ENCODE measurements around the gene MTA3.
"Not testable (repeated sequence)": the region's sequence is repeated elsewhere in the genome, so short reads cannot be mapped to it uniquely, and the experiment has no call there.

The MTA3 gene

DNA sequence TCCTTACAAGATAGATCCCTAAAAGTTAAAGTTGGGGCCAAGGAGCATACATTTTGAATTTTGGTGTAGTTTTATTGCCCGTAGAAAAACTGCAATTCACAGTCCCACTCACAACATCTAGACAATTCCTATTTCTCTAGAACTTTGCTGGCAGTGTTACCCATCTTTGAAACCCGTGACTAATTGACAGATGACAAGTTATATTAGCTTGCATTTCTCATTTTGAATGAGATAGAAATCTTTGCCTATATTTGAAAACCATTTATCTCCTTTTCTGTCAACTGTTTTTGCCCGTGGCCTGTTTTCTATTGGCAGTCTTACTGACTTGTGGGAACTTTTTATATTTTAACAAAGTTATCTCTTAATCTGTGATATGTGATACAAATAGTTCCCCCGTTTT lies 145.5 kb downstream of the MTA3 start:
- DNase-seq (ENCODE audit: low read depth in 1 of 2, low spot score in 1 of 2), result no peak
- in situ Hi-C loops (cut with HindIII; ENCODE audit: low pct_unique_long_range_greater_than_20kb, low sequenced_read_pairs), result no loop called here
- no peak for TF ChIP-seq JUND (IDR thresholded peaks at IDR 0.05; ENCODE audit: low read depth)

DNA sequence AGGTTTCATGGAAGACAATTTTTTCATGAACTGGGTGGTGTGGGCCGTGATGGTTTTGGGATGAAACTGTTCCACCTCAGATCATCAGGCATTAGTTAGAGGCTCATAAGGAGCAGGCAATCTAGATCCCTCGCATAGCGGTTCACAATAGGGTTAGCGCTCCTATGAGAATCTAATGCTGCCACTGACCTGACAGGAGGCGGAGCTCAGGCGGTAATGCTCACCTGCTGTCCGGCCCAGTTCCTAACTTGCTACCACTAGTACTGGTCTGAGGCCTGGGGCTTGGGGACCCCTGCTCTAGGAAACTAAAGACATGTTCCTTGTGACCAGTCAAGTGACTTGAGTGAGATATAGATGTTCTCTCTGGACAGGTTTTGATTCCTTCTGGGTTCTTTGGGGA lies 146.3 kb downstream of the MTA3 start:
- no peak for TF ChIP-seq JUND (IDR thresholded peaks at IDR 0.05; ENCODE audit: low read depth)
- DNase-seq (ENCODE audit: low read depth in 1 of 2, low spot score in 1 of 2), result no peak
- in situ Hi-C loops (cut with HindIII; ENCODE audit: low pct_unique_long_range_greater_than_20kb, low sequenced_read_pairs), result no loop called here

DNA sequence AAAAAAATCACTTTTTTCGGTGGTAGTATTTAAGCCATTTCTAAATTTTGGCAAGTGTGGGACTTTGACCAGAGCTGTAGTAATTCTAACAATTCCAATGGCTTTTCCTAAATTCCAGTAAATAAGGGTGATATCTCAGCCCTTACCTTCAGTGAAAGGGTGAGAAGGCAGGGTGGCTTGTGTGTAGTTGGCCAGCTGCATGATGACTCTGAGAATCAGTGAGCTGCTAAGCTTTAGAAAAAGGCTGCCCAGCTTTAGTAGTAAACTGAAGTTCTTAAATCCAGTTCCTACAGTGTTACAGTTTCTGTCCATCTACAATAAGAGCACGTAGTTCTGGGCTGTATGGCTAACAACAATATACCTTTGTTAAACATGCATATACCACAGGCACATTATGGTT lies 153.5 kb downstream of the MTA3 start:
- DNase-seq (ENCODE audit: low read depth in 1 of 2, low spot score in 1 of 2), result no peak
- TF ChIP-seq JUND (IDR thresholded peaks at IDR 0.05; ENCODE audit: low read depth), result no peak
- in situ Hi-C loops (cut with HindIII; ENCODE audit: low pct_unique_long_range_greater_than_20kb, low sequenced_read_pairs), result no loop called here

DNA sequence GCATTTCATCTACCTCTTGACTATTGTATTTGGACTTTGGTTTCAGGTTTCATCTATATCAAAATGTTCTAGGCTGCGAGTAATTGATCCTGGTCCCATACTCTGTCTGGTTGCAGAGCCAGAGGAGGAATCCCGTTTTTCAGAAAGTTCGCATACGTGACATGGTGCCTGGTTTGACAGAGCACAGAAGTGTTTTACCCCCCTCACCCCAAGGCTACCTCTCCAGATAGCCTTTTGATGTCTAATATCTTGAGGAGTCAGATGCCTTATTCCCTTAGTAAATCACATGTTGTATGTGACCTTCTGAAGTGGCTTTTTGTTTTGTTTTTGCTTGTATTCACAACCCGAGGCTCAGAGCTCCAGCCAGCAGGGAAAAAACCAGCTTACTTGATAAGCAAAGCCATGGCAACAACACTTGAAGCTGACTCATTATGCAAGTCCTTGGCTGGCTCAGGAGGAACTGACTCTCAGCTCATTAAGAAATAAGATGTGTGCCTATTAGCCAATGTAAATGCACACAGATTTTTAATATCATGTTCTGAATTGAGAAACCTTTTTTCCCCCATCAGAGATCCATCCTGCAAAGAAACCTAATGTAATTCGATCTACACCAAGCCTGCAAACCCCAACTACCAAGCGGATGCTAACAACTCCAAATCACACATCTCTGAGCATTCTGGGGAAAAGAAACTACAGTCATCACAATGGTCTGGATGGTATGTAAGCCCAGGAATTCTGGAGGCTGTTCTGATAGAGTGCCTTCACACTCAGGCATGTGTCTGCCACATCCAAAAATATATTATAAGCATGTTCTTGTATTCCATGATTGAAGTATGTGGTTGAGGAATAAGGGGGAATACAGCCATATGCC lies 154.1 kb downstream of the MTA3 start:
- DNase-seq (ENCODE audit: low read depth in 1 of 2, low spot score in 1 of 2), result no peak
- in situ Hi-C loops (cut with HindIII; ENCODE audit: low pct_unique_long_range_greater_than_20kb, low sequenced_read_pairs), result no loop called here
- no peak for TF ChIP-seq JUND (IDR thresholded peaks at IDR 0.05; ENCODE audit: low read depth)

DNA sequence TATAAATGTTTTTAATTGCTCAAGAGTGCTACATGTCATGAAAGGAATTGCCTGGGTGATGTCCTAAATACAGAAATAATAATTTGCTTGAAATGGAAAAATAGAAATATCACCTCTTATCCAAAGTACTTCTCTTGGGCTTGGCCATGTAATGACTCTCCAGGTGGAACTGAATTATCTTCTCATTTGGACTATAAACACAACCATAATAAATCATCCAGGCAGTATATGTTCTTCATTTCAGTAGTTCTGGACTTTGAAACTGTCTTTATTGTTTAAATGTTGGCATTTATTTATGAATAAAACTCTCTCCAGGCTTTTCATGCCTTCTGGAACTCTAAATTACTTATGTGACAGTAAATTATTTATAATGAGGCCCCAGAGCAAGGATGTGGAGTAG lies 155.0 kb downstream of the MTA3 start:
- DNase-seq (ENCODE audit: low read depth in 1 of 2, low spot score in 1 of 2), result no peak
- no peak for TF ChIP-seq JUND (IDR thresholded peaks at IDR 0.05; ENCODE audit: low read depth)
- in situ Hi-C loops (cut with HindIII; ENCODE audit: low pct_unique_long_range_greater_than_20kb, low sequenced_read_pairs), result no loop called here

DNA sequence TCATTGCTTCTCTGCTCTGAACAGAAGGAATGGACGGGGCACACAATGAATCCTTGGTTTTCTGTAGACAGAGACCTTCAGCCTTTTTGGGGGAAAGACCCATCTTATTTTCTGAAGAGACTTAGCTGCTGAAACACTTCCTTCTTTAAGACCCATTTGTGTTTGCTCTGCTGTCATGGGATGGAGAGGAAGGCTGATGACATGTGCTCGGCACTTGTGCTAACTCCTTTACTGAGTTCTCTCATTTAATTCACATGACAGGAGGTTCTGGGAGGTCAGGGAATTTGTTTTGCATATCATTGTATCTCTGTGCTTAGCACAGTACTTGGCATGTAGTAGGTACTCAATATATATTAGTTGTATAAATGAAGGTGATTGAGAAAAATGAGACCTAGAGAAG lies 156.5 kb downstream of the MTA3 start:
- DNase-seq (ENCODE audit: low read depth in 1 of 2, low spot score in 1 of 2), result no peak
- no peak for TF ChIP-seq JUND (IDR thresholded peaks at IDR 0.05; ENCODE audit: low read depth)
- in situ Hi-C loops (cut with HindIII; ENCODE audit: low pct_unique_long_range_greater_than_20kb, low sequenced_read_pairs), result no loop called here

DNA sequence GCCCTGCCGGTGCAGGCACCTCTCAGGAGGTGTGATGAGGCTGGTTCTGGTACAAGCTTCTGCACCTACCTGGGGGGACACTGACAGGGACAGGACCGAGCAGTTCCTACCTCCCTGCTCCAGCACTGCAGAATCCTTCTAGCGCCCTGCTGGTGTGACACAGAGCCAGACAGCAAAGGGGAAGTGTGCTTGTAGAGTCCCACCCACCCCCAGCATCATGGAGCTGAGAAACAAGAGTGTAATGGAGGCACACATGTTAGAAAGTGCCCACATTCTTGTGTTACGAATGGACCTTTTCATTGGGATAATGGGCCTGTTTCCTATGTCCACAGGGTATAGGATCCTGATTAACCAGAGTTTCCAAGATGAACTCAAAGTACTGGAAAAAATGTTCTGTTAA lies 157.2 kb downstream of the MTA3 start:
- TF ChIP-seq JUND (IDR thresholded peaks at IDR 0.05; ENCODE audit: low read depth), result no peak
- DNase-seq (ENCODE audit: low read depth in 1 of 2, low spot score in 1 of 2), result no peak
- in situ Hi-C loops (cut with HindIII; ENCODE audit: low pct_unique_long_range_greater_than_20kb, low sequenced_read_pairs), result no loop called here

DNA sequence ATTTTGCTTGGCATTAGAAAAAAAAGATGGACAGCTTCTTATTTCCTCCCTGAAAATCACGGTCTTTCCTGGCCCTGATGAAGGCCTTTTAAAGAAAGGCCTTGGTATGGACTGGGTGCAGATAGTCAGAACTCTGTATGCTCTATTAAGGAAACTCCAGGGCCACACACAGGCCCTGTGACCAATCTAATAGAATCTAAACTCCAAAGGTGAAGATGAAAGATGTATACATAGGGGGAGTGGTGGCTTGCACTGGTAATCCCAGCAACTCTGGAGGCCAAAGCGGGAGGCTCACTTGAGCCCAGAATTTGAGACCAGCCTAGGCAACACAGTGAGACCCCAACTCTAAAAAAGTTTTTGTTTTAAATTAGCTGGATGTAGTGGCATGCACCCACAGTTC lies 158.2 kb downstream of the MTA3 start:
- in situ Hi-C loops (cut with HindIII; ENCODE audit: low pct_unique_long_range_greater_than_20kb, low sequenced_read_pairs), result no loop called here
- DNase-seq (ENCODE audit: low read depth in 1 of 2, low spot score in 1 of 2), result no peak

DNA sequence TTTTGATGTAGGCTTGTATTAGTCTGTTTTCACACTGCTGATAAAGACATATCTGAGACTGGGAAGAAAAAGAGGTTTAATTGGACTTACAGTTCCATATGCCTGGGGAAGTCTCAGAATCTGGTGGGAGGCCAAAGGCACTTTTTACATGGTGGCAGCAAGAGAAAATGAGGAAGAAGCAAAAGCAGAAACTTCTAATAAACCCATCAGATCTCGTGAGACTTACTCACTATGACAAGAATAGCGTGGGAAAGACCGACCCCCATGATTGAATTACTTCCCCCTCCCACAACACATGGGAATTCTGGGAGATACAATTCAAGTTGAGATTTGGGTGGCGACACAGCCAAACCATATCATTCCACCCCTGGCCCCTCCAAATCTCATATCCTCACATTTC lies 162.9 kb downstream of the MTA3 start:
- DNase-seq (ENCODE audit: low read depth in 1 of 2, low spot score in 1 of 2); in situ Hi-C loops (cut with HindIII; ENCODE audit: low pct_unique_long_range_greater_than_20kb, low sequenced_read_pairs): not testable (repeated sequence)

More for the DNA sequence above, 158.2 kb downstream of the MTA3 start:
- TF ChIP-seq JUND (IDR thresholded peaks at IDR 0.05; ENCODE audit: low read depth), result no peak

DNA sequence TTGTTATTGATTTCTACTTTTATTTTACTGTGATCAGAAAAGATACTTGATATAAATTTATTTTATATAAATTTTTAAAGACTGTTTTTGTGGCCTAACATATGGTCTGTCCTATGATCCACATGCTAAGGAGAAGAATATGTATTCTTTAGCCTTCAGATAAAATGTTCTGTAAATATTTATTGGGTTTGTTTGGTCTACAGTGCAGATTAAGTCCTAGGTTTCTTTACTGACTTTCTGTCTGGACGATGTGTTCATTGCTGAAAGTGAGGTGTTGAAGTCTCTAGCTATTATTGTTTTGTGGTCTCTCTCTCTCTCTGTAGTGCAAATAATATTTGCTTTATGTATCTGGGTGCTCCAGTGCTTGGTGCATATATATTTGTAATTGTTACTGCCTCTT lies 165.4 kb downstream of the MTA3 start:
- no peak for DNase-seq (ENCODE audit: low read depth in 1 of 2, low spot score in 1 of 2)
- in situ Hi-C loops (cut with HindIII; ENCODE audit: low pct_unique_long_range_greater_than_20kb, low sequenced_read_pairs), result no loop called here
- TF ChIP-seq JUND (IDR thresholded peaks at IDR 0.05; ENCODE audit: low read depth), result no peak

DNA sequence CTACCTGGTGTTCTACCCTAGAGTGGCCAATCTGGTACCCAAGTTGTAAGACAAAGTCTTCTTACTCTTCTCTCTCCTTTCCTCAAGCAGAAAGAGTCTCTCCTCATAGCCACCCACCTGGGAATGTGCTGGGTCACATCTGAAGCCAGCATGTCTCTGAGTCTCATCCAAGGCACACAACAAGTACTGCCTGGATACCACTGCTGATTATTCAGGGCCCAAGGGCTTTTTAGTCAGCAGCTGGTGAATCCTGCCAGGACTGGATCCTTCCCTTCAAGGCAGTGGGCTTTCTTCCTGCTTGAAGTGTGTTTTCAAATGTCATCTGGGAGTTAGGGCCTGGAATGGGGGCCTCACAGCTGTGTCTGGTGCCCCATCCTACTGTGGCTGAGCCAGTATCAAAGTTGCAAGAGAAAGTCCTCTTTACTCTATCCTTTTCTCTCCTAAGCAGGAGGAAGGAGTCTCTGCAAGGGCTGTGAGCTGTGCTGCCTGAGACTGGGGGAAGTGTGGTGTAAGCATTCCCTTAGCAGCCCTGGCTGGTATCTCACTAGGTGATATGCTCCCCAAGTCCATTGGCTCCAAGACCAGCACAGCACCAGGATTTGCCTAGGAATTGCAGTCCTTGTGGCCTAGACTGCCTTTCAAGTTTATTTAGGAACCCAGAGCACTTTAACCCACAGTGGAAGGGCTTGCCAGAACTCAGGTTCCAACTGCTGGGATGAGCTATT lies 168.3 kb downstream of the MTA3 start:
- no peak for TF ChIP-seq JUND (IDR thresholded peaks at IDR 0.05; ENCODE audit: low read depth)
- DNase-seq (ENCODE audit: low read depth in 1 of 2, low spot score in 1 of 2), result peak in 1 of 2 experiments; percentile 4
- in situ Hi-C loops (cut with HindIII; ENCODE audit: low pct_unique_long_range_greater_than_20kb, low sequenced_read_pairs), result no loop called here

DNA sequence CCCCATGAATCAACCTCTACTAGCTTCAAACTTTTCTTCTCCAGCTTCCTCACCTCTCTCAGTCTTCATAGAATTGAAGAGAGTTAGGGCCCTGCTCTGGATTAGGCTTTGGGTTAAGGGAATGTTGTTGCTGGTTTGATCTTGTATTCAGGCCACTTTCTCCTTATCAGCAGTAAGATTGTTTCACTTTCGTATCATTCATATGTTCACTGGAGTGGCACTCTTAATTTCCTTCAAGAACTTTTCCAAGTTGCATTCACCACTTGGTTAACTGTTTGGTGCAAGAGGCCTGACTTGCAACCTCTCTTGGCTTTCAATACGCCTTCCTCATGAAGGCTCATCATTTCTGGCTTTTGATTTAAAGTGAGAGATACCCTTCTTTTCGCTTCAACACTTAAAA lies 172.7 kb downstream of the MTA3 start:
- no peak for DNase-seq (ENCODE audit: low read depth in 1 of 2, low spot score in 1 of 2)
- in situ Hi-C loops (cut with HindIII; ENCODE audit: low pct_unique_long_range_greater_than_20kb, low sequenced_read_pairs), result no loop called here

More for the DNA sequence above, 172.7 kb downstream of the MTA3 start:
- no peak for TF ChIP-seq JUND (IDR thresholded peaks at IDR 0.05; ENCODE audit: low read depth)

Measured in T47D (cell line).